ENCODE measurements around the gene SLC25A23. TPM values are rescaled to one million over a fixed set of nuclear protein-coding genes. Genes with fewer than 3 reads are reported as not detected.
"Not testable (repeated sequence)": the region's sequence is repeated elsewhere in the genome, so short reads cannot be mapped to it uniquely, and the experiment has no call there.

Gene SLC25A23
- total RNA-seq, 1 experiment from 2014 or later: 73.5 TPM

DNA sequence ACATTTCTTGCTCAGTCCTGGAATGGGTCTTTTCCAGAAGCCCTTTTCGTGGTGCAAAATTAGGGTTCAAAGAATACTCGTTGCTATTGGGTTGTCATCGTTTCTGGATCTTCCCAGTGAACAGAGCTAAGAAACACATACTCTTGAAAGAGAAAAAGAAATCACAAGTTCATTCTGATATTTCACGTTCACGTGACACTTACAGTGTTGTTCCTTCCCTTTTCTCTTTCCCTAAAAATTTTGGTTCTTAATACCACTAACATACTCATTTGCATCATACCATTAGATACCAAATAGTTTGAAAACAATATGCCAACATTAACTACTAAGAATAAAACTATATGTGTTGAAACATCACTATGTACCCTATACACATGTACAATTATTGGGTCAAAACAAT, 53.2 kb downstream of the SLC25A23 start:
- Mint-ChIP-seq H3K4me3 (ENCODE audit: unreplicated experiment) (no peak overlapping the region), H3K27ac (ENCODE audit: unreplicated experiment) (no peak overlapping the region), H3K36me3 (ENCODE audit: insufficient read depth, unreplicated experiment) (no peaks in the 10 kb centered on the region), H3K4me1 (ENCODE audit: low read depth, unreplicated experiment) (no peaks in the 10 kb centered on the region), H3K9me3 (ENCODE audit: unreplicated experiment) (no peaks in the 10 kb centered on the region), H3K27me3 (ENCODE audit: insufficient read depth, unreplicated experiment) (no peaks in the 10 kb centered on the region)
- Histone ChIP-seq H3K27me3 (replicated peaks; ENCODE audit: control insufficient read depth, insufficient read depth, low read length) (no peaks in the 10 kb centered on the region), H3K4me1 (peaks cover 23% of the 10 kb centered on the region), H3K36me3 (ENCODE audit: control insufficient read depth, insufficient read depth, low read length) (no peaks in the 10 kb centered on the region), H3K4me3 (ENCODE audit: low read depth, low read length) (no peak overlapping the region), H3K9me3 (no peaks in the 10 kb centered on the region)
- no peak for DNase-seq
- no TSS peak for BruUV-seq (replicated peaks)
- POLR2A ChIA-PET: no interaction called here
- TF ChIP-seq, protein P1, sequence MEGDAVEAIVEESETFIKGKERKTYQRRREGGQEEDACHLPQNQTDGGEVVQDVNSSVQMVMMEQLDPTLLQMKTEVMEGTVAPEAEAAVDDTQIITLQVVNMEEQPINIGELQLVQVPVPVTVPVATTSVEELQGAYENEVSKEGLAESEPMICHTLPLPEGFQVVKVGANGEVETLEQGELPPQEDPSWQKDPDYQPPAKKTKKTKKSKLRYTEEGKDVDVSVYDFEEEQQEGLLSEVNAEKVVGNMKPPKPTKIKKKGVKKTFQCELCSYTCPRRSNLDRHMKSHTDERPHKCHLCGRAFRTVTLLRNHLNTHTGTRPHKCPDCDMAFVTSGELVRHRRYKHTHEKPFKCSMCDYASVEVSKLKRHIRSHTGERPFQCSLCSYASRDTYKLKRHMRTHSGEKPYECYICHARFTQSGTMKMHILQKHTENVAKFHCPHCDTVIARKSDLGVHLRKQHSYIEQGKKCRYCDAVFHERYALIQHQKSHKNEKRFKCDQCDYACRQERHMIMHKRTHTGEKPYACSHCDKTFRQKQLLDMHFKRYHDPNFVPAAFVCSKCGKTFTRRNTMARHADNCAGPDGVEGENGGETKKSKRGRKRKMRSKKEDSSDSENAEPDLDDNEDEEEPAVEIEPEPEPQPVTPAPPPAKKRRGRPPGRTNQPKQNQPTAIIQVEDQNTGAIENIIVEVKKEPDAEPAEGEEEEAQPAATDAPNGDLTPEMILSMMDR (IDR thresholded peaks at IDR 0.05; ENCODE audit: insufficient read depth in 1 of 2, low read depth in 1 of 2, low read length in 1 of 2, severe bottlenecking in 1 of 2, unreplicated experiment in 1 of 2): no peak
- intact Hi-C loops (cut with micrococcal nuclease; ENCODE audit: unreplicated experiment): no loop called here
- CTCF ChIA-PET: no interaction called here

DNA sequence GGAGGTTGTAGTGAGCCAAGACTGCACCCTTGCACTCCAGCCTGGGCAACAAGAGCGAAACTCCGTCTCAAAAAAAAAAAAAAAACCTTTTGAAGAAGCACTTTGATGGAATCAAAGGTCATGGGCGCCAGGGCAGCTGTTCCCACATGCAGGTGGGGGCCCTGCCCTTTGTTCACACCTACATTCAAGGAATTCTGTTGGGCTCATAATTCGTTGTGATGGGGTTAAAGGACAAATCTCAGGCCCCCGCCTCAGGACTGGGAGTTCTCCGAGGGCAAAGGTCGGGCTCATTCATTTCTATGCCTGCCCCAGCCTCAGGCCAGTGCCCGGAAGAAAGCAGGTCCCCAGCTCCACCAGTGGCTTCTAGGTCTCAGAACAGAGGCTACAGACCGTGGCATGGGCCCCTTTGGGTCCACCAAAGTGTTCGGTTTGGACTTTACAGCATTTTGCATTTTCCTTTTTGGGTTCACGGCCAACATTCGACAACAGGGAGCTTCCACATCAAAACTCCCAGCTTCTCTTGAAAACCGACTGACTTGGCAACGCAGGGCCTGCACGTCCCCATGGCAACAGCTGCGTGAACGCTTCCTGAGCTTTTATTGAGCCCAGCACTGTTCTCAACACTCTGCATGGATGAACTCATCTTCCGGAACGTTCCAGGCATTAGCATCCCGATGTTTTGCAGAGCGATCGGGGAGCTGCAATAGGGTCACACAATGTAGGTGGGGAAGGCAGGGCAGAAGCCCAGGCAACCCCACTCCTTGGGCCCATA, 56.6 kb downstream of the SLC25A23 start:
- H3K27me3 Mint-ChIP-seq (ENCODE audit: insufficient read depth, unreplicated experiment): no peaks in the 10 kb centered on the region
- DNase-seq: peak; percentile 93 to 96
- ChIA-PET CTCF (interaction anchor here (0.6 to 1.2 kb wide), 5 partner anchors 9 to 31 kb away, joined by 3 read pairs; partner anchors contain the start of gene ALKBH7), POLR2A (interaction anchor here (0.5 to 2.6 kb wide), 9 partner anchors 10 to 315 kb away, joined by 3 to 25 read pairs (median 6); partner anchors contain the start of genes ALKBH7, GTF2F1, KHSRP and PSPN)
- no peaks in the 10 kb centered on the region for H3K9me3 ChIP-seq
- BruUV-seq (replicated peaks): TSS peak; percentile 93
- no peaks in the 10 kb centered on the region for H3K9me3 Mint-ChIP-seq (ENCODE audit: unreplicated experiment)
- intact Hi-C loops (cut with micrococcal nuclease; ENCODE audit: unreplicated experiment): loop anchor here (1.0 kb wide), 2 partner anchors 10 to 30 kb away; partner anchors contain the start of gene GTF2F1
- H3K4me1 ChIP-seq: peaks cover 27% of the 10 kb centered on the region
- H3K27me3 ChIP-seq (replicated peaks; ENCODE audit: control insufficient read depth, insufficient read depth, low read length): no peaks in the 10 kb centered on the region
- H3K4me1 Mint-ChIP-seq (ENCODE audit: low read depth, unreplicated experiment): peaks cover 6% of the 10 kb centered on the region
- TF ChIP-seq, protein P1 (IDR thresholded peaks at IDR 0.05; ENCODE audit: insufficient read depth in 1 of 2, low read depth in 1 of 2, low read length in 1 of 2, severe bottlenecking in 1 of 2, unreplicated experiment in 1 of 2): no peak
- peak overlapping the region; percentile 70 for H3K4me3 Mint-ChIP-seq (ENCODE audit: unreplicated experiment)
- H3K27ac Mint-ChIP-seq (ENCODE audit: unreplicated experiment): peak overlapping the region; percentile 98
- no peaks in the 10 kb centered on the region for H3K36me3 Mint-ChIP-seq (ENCODE audit: insufficient read depth, unreplicated experiment)
- peak overlapping the region; percentile 30 for H3K4me3 ChIP-seq (ENCODE audit: low read depth, low read length)
- no peaks in the 10 kb centered on the region for H3K36me3 ChIP-seq (ENCODE audit: control insufficient read depth, insufficient read depth, low read length)

DNA sequence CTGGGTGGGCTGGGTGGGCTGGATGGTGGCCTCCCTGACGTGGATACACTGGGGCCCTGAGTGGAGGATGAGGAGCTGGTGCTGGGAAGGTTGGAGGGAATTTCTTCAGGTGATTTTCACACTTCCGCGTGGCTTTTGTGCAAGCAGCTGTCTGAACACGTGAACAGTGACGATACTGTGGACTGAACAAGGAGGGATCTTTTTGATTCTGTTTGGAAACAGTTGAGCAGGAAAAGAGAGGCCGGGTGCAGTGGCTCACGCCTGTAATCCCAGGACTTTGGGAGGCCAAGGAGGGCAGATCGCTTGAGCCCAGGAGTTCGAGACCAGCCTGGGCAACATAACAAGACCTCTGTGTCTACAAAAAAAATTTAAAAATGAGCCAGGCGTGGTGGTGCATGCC, 57.5 kb downstream of the SLC25A23 start:
- intact Hi-C loops (cut with micrococcal nuclease; ENCODE audit: unreplicated experiment): no loop called here
- Histone ChIP-seq H3K36me3 (ENCODE audit: control insufficient read depth, insufficient read depth, low read length) (no peaks in the 10 kb centered on the region), H3K27me3 (replicated peaks; ENCODE audit: control insufficient read depth, insufficient read depth, low read length) (no peaks in the 10 kb centered on the region), H3K4me3 (ENCODE audit: low read depth, low read length) (peak overlapping the region; percentile 27), H3K4me1 (peaks cover 27% of the 10 kb centered on the region), H3K9me3 (no peaks in the 10 kb centered on the region)
- H3K27me3 Mint-ChIP-seq (ENCODE audit: insufficient read depth, unreplicated experiment): no peaks in the 10 kb centered on the region
- BruUV-seq (replicated peaks): no TSS peak
- no peak for DNase-seq
- ChIA-PET POLR2A (interaction anchor here (0.6 to 2.6 kb wide), 5 partner anchors 9 to 314 kb away, joined by 6 to 25 read pairs (median 20); partner anchors contain the start of genes ALKBH7, GTF2F1 and KHSRP), CTCF (interaction anchor here (0.8 to 1.2 kb wide), 2 partner anchors 8 to 30 kb away, joined by 3 read pairs; partner anchors contain the start of gene ALKBH7)
- TF ChIP-seq, protein P1 (IDR thresholded peaks at IDR 0.05; ENCODE audit: insufficient read depth in 1 of 2, low read depth in 1 of 2, low read length in 1 of 2, severe bottlenecking in 1 of 2, unreplicated experiment in 1 of 2): no peak
- peak overlapping the region; percentile 70 for H3K4me3 Mint-ChIP-seq (ENCODE audit: unreplicated experiment)
- H3K9me3 Mint-ChIP-seq (ENCODE audit: unreplicated experiment): no peaks in the 10 kb centered on the region
- peak overlapping the region; percentile 98 for H3K27ac Mint-ChIP-seq (ENCODE audit: unreplicated experiment)
- H3K36me3 Mint-ChIP-seq (ENCODE audit: insufficient read depth, unreplicated experiment): no peaks in the 10 kb centered on the region
- H3K4me1 Mint-ChIP-seq (ENCODE audit: low read depth, unreplicated experiment): peaks cover 6% of the 10 kb centered on the region

DNA sequence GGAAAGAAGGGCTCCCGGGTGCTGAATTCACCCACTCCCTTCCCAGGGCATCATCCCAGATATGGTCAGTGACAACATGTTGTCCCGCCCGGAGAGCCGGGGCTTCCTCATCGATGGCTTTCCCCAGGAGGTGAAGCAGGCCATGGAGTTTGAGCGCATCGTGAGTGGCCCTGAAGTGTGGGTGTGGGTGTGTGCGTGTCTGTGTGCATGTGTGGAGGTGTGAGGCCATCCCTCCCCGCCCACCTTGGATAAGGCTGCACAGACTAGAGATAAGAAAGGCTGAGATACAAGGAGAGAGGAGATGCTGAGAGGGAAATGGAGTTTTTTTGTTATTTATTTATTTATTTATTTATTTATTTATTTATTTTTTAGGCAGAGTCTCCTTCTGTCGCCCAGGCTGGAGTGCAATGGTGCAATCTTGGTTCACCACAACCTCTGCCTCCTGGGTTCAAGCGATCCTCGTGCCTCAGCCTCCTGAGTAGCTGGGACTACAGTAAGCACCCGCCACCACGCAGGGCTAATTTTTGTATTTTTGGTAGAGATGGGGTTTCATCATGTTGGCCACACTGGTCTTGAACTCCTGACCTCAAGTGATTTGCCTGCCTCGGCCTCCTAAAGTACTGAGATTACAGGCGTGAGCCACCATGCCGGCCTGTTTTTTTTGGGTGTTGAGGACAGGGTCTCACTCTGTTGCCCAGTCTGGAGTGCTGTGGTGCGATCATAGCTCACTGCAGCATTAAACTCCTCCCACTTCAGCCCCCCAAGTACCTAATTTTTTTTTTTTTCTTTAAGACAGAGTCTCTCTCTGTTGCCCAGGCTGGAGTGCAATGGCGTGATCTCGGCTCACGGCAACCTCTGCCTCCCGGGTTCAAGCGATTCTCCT, 59.3 kb downstream of the SLC25A23 start:
- H3K27me3 ChIP-seq (replicated peaks; ENCODE audit: control insufficient read depth, insufficient read depth, low read length); H3K9me3 ChIP-seq; H3K4me1 Mint-ChIP-seq (ENCODE audit: low read depth, unreplicated experiment); H3K36me3 ChIP-seq (ENCODE audit: control insufficient read depth, insufficient read depth, low read length); H3K27me3 Mint-ChIP-seq (ENCODE audit: insufficient read depth, unreplicated experiment); CTCF ChIA-PET; H3K4me3 ChIP-seq (ENCODE audit: low read depth, low read length); POLR2A ChIA-PET; intact Hi-C loops (cut with micrococcal nuclease; ENCODE audit: unreplicated experiment); H3K9me3 Mint-ChIP-seq (ENCODE audit: unreplicated experiment); BruUV-seq (replicated peaks); H3K36me3 Mint-ChIP-seq (ENCODE audit: insufficient read depth, unreplicated experiment); DNase-seq: not testable (repeated sequence)
- peaks cover 27% of the 10 kb centered on the region for H3K4me1 ChIP-seq
- peak overlapping the region; percentile 10 for H3K27ac Mint-ChIP-seq (ENCODE audit: unreplicated experiment)
- H3K4me3 Mint-ChIP-seq (ENCODE audit: unreplicated experiment): peak overlapping the region; percentile 29

All from Caco-2 (cell line).